Pancreas (tissue), 10 donors: ENCODE measurements around the gene ZNF217. TPM values are rescaled to one million over a fixed set of nuclear protein-coding genes. Genes with fewer than 3 reads are reported as not detected.
"Not testable (repeated sequence)": the region's sequence is repeated elsewhere in the genome, so short reads cannot be mapped to it uniquely, and the experiment has no call there.

Experiments
- ATAC-seq, 4 donors: fragments of 200-7000 bp; cut with Tn5 transposase; one replicate each; pipeline versions ENCODE4 v1.8.0 to v1.9.1; 2020; ENCODE audit warnings: mild to moderate bottlenecking in 4 of 4, moderate library complexity in 4 of 4
- DNase-seq, 6 donors: peaks; one replicate each; pipeline ENCODE4 v3.0.0-alpha.2; 2020
- FAIRE-seq: peaks from 2 replicates; lab custom pipeline; 2012; peaks lifted over from hg19 to GRCh38; lab: Jason Lieb, UNC
- H3K27ac ChIP-seq, 4 donors: fragments of 200-600 bp; sonication (generic); 1 replicate in 3 of 4; 2 replicates in 1 of 4; pipeline versions ENCODE4 v1.5.0 to v1.8.0; 2020
- H3K27me3 ChIP-seq, 4 donors: fragments of 200-600 bp; one replicate each; pipeline ENCODE4 v1.8.0; 2021
- H3K36me3 ChIP-seq, 3 donors: fragments of 200-600 bp; sonication (generic) in 1 of 3; one replicate each; pipeline versions ENCODE4 v1.5.0 to v1.8.0; 2020 to 2021
- H3K4me1 ChIP-seq, 3 donors: fragments of 200-600 bp; one replicate each; pipeline ENCODE4 v1.8.0; 2021
- H3K4me3 ChIP-seq, 4 donors: fragments of 200-600 bp; sonication (generic) in 2 of 4; one replicate each; pipeline versions ENCODE4 v1.5.0 to v1.8.0; 2020 to 2021
- H3K9me3 ChIP-seq, 4 donors: fragments of 200-600 bp; one replicate each; pipeline ENCODE4 v1.8.0; 2021
- CTCF ChIP-seq, 4 donors: fragments of 200-600 bp; sonication (generic) in 3 of 4; IDR thresholded peaks; one replicate each; pipeline versions ENCODE4 v1.5.0 to v1.8.0; 2021; ENCODE audit warnings: antibody characterized with exemption in 4 of 4
- WGBS, 2 donors: extraction: QIAGEN DNeasy Blood & Tissue Kit; methylation state at CpG; one replicate each; pipeline ENCODE4 v1.1.7; 2013; 5-methylcytosine and 5-hydroxymethylcytosine counted together
- intact Hi-C, 3 donors: fragments of 100-400 bp; cut with DNase I; formaldehyde crosslinking; loops; one replicate each; pipeline versions ENCODE4 v1.11.1 to v1.14.2; 2022
- polyA plus RNA-seq, 2 donors: library from polyadenylated mRNA; stranded (reverse); fragments of 200-250 nt; gene quantifications; one replicate each; pipeline ENCODE4 v1.2.3, GENCODE V29; 2013
- total RNA-seq, 6 donors: library from RNA; stranded (reverse); fragmentation: NEBNext Ultra II Directional in 4 of 6; extraction: Animal tissue kit (Norgen Biotek cat#: 25700) in 4 of 6; gene quantifications; one replicate each; pipeline versions ENCODE4 v1.2.1 to v1.2.4, GENCODE V29; 2021 to 2023
- donor health status: healthy with polysubstance abuse.
- donor health status: DM: no; HTN: no; CAD: no; lungs with moderate emphysema.
- donor health status: DM: no; HTN: no; CAD: no.
- donor health status: control.
- donor health status: control.
- donor health status: Bipolar disorder and iron deficiency.
- donor health status: DM: yes; HTN: yes; CAD: no.
- donor health status: DM: no; HTN: no; CAD: no.
- donor health status: DM: no; HTN: no; CAD: no.
- donor health status: DM: yes; HTN: yes; CAD: no.

Gene ZNF217
- total and polyA plus RNA-seq, 8 donors = 4.2 to 29.5 (median 12.8) TPM

- ATAC-seq (no peak), FAIRE-seq (no peak), DNase-seq (no peak)
- intact Hi-C loops = no loop called here
- Histone ChIP-seq H3K4me3 (no peak overlapping the region), H3K27me3 (no peaks in the 10 kb centered on the region), H3K9me3 (no peaks in the 10 kb centered on the region), H3K27ac (no peak overlapping the region), H3K36me3 (no peaks in the 10 kb centered on the region), H3K4me1 (no peaks in the 10 kb centered on the region)
- WGBS, 2 donors = 82 to 88% methylated on average over 7 of the region's 7 CpGs
- no peak for TF ChIP-seq CTCF (IDR thresholded peaks at IDR 0.05)
Observed at GRCh38 chr20:53534037-53534436, 59.6 kb downstream of the ZNF217 start.

- no peak for TF ChIP-seq CTCF (IDR thresholded peaks at IDR 0.05)
- Histone ChIP-seq H3K27ac (no peak overlapping the region), H3K4me1 (no peaks in the 10 kb centered on the region), H3K27me3 (no peaks in the 10 kb centered on the region), H3K4me3 (no peak overlapping the region), H3K9me3 (no peaks in the 10 kb centered on the region), H3K36me3 (no peaks in the 10 kb centered on the region)
- intact Hi-C loops = no loop called here
- FAIRE-seq (no peak), DNase-seq (no peak), ATAC-seq (no peak)
- 88 to 92% methylated on average over 1 of the region's 1 CpG for WGBS, 2 donors
Observed at GRCh38 chr20:53533500-53533899, 60.1 kb downstream of the ZNF217 start.

- DNase-seq, H3K4me3 ChIP-seq, ATAC-seq, intact Hi-C loops, H3K9me3 ChIP-seq, H3K36me3 ChIP-seq, FAIRE-seq, H3K27ac ChIP-seq, H3K27me3 ChIP-seq, H3K4me1 ChIP-seq: not testable (repeated sequence)
- WGBS, 2 donors = 84 to 87% methylated on average over 6 of the region's 6 CpGs
Observed at GRCh38 chr20:53532654-53533312, 60.9 kb downstream of the ZNF217 start.

GRCh38 chr20:53530440-53530839 lies 63.2 kb downstream of the ZNF217 start:
- no peak overlapping the region for H3K27ac ChIP-seq
- H3K4me1 ChIP-seq = no peaks in the 10 kb centered on the region
- H3K36me3 ChIP-seq = no peaks in the 10 kb centered on the region
- ATAC-seq (no peak), DNase-seq (no peak), FAIRE-seq (no peak)
- no peak overlapping the region for H3K4me3 ChIP-seq
- H3K27me3 ChIP-seq = no peaks in the 10 kb centered on the region
- no peak for TF ChIP-seq CTCF (IDR thresholded peaks at IDR 0.05)
- 67 to 82% methylated on average over 2 of the region's 2 CpGs for WGBS, 2 donors
- H3K9me3 ChIP-seq = no peaks in the 10 kb centered on the region
- intact Hi-C loops = no loop called here

GRCh38 chr20:53529658-53530057 lies 64.0 kb downstream of the ZNF217 start:
- TF ChIP-seq CTCF (IDR thresholded peaks at IDR 0.05) = no peak
- H3K36me3 ChIP-seq = no peaks in the 10 kb centered on the region
- no peaks in the 10 kb centered on the region for H3K4me1 ChIP-seq
- no peak overlapping the region for H3K4me3 ChIP-seq
- intact Hi-C loops = no loop called here
- no peak for ATAC-seq
- H3K27ac ChIP-seq = no peak overlapping the region
- H3K27me3 ChIP-seq = no peaks in the 10 kb centered on the region
- no peak for FAIRE-seq
- no peaks in the 10 kb centered on the region for H3K9me3 ChIP-seq
- no peak for DNase-seq
- WGBS, 2 donors = 69 to 78% methylated on average over 5 of the region's 5 CpGs
